ENCODE measurements around the gene CFAP46.

DNA sequence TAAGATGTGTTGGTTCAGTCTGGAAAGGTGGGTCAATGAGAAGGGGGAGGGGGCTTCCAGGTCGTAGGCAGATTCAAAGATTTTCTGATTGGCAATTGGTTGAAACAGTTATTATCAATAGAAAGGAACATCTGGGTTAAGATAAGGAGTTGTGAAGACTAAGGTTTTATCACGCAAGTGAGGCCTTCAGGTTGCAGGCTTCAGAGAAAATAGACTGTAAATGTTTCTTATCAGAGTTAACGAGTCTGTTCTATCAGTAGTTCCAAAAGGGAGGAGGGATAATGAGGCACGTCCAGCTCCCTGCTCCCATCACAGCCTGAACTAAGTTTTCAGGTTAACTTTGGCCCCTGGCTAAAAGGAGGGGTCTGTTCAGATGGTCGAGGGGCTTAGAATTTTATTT is 11.1 kb upstream of the CFAP46 start:
- no peak for TF ChIP-seq POLR2AphosphoS5 (IDR thresholded peaks at IDR 0.05)
- TF ChIP-seq, protein P1, sequence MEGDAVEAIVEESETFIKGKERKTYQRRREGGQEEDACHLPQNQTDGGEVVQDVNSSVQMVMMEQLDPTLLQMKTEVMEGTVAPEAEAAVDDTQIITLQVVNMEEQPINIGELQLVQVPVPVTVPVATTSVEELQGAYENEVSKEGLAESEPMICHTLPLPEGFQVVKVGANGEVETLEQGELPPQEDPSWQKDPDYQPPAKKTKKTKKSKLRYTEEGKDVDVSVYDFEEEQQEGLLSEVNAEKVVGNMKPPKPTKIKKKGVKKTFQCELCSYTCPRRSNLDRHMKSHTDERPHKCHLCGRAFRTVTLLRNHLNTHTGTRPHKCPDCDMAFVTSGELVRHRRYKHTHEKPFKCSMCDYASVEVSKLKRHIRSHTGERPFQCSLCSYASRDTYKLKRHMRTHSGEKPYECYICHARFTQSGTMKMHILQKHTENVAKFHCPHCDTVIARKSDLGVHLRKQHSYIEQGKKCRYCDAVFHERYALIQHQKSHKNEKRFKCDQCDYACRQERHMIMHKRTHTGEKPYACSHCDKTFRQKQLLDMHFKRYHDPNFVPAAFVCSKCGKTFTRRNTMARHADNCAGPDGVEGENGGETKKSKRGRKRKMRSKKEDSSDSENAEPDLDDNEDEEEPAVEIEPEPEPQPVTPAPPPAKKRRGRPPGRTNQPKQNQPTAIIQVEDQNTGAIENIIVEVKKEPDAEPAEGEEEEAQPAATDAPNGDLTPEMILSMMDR (IDR thresholded peaks at IDR 0.05 in 8 of 11, conservative IDR thresholded peaks at IDR 0.05 in 3 of 11), result no peak
- TF ChIP-seq POLR2A (IDR thresholded peaks at IDR 0.05), result no peak

All from spleen (tissue), 7 donors.